Transverse colon (tissue), 4 donors: ENCODE measurements around the gene DNER.

Source experiments
- POLR2AphosphoS5 ChIP-seq, 3 donors: sonication (generic); formaldehyde crosslinking; IDR thresholded peaks; one replicate each; pipeline ENCODE4 v1.6.1; 2016; ENCODE audit warnings: antibody characterized with exemption in 3 of 3
- TF ChIP-seq, protein P1 (sequence below), 5 experiments: fragments of 200-600 bp in 3 of 5; fragments of 450-650 bp in 2 of 5; sonication (generic) in 3 of 5; IDR thresholded peaks; 1 replicate in 2 of 5; 2 replicates in 3 of 5; pipeline ENCODE4 v1.5.1; 2016 to 2017; ENCODE audit warnings: antibody characterized with exemption in 5 of 5, inconsistent platforms in 3 of 5, mild to moderate bottlenecking in 2 of 5, moderate library complexity in 1 of 5

DNA sequence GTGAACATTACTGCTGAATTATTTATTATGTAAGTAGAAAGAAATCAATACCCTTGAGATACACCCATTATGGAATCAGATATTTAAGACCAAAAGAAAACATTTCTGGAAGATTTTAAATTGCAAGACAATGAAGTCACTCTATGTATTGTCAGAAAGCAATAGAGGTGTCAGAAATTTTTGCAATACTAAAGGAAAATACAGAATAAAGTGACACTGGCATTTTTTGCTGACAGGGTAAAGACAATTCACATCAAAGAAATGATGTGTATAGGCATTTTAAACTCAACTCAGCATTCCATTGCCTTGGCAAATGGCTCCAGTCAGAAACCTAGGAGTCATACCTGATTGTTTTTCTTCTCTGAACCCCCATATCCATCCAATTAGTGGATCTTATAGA is 252.2 kb downstream of the DNER start:
- no peak for TF ChIP-seq POLR2AphosphoS5 (IDR thresholded peaks at IDR 0.05)
- TF ChIP-seq, protein P1, sequence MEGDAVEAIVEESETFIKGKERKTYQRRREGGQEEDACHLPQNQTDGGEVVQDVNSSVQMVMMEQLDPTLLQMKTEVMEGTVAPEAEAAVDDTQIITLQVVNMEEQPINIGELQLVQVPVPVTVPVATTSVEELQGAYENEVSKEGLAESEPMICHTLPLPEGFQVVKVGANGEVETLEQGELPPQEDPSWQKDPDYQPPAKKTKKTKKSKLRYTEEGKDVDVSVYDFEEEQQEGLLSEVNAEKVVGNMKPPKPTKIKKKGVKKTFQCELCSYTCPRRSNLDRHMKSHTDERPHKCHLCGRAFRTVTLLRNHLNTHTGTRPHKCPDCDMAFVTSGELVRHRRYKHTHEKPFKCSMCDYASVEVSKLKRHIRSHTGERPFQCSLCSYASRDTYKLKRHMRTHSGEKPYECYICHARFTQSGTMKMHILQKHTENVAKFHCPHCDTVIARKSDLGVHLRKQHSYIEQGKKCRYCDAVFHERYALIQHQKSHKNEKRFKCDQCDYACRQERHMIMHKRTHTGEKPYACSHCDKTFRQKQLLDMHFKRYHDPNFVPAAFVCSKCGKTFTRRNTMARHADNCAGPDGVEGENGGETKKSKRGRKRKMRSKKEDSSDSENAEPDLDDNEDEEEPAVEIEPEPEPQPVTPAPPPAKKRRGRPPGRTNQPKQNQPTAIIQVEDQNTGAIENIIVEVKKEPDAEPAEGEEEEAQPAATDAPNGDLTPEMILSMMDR (IDR thresholded peaks at IDR 0.05), result no peak
